OCI-M2 (cell line): ENCODE data around the gene DENND10.
A peak's percentile ranks its signal among the peaks of the same experiment; 100 is the strongest.

ENCODE experiments used
- DNase-seq: peaks from one replicate; lab custom pipeline; 2025; ENCODE audit not compliant: unreplicated experiment; lab: John Stamatoyannopoulos, UW

Gene DENND10, protein sequence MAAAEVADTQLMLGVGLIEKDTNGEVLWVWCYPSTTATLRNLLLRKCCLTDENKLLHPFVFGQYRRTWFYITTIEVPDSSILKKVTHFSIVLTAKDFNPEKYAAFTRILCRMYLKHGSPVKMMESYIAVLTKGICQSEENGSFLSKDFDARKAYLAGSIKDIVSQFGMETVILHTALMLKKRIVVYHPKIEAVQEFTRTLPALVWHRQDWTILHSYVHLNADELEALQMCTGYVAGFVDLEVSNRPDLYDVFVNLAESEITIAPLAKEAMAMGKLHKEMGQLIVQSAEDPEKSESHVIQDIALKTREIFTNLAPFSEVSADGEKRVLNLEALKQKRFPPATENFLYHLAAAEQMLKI

DNA sequence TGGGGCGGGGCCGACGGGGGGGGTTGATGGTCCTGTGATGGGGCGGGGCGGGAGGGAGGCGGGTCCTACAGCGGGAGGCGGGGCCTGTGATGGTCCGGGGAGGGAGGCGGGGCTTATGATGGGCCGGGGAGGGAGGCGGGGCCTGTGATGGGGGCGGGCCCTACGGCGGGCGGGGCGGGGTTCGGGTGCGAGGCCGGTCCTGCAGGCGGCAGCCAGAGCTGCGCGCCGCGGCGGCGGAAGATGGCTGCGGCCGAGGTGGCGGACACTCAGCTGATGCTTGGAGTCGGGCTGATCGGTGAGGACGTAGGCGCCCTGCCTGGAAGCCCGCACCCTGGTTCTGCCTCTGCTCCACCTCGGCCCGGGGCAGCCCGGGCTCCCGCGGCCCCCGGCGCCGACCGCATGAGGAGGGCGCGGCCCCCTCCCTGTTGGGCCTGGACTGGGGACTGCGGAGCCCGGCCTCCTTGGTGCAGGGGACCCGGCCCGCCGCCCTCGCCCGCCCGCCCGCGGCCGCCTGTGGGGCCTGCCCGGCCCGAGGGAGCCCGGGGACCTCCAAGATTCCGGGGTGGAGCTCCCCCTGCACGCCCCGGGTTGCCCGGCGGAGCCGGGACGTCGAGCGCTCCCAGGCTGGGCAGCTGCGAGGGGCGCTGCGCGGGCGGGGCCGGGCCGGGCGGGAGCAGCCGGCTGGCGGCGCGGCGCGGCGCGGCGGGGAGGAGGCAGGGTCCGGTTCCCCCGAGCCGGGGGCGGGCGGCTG is at the start of gene DENND10:
Gene DENND10, plus strand, starts transcription at position 211 of the 751 bp plus-strand sequence. Its CDS starts 30 bp downstream, at position 241.
- DNase-seq: no peak

DNA sequence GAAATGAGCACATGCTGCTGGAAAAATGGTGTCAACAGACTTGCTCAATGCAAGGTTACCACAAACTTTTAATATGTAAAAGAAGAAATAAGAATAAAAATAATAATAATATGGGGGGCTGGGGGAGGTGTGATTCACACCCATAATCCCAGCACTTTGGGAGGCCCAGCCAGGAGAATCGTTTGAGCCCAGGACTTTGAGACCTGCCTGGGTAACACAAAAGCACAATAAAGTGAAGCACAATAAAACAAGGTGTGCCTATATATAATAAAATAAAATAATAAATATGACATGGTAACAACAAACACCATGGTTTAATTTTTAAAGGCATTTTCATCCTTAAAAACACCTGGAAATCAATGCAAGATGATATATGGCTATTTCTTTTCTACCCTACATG is 48.4 kb upstream of the DENND10 start:
- no peak for DNase-seq

DNA sequence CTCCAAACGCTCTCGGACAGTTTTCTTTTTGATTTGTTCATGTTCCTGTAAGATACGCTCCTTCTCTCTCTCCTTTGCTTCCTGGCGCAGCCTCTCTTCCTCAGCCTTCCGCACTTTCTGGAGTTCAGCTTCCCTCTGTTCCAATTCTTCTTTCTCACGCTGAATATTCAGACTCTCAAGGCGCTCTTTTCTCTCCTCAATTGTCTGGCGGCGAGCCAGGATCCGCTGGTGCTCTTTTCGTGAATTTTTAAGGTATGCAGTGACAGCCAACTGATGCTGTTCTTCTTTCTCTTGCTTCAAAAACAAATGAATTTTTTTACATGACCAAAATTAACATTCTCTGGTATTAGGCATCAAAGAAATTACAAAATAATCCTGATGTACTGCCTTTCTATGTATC is 45.9 kb upstream of the DENND10 start:
- no peak for DNase-seq

DNA sequence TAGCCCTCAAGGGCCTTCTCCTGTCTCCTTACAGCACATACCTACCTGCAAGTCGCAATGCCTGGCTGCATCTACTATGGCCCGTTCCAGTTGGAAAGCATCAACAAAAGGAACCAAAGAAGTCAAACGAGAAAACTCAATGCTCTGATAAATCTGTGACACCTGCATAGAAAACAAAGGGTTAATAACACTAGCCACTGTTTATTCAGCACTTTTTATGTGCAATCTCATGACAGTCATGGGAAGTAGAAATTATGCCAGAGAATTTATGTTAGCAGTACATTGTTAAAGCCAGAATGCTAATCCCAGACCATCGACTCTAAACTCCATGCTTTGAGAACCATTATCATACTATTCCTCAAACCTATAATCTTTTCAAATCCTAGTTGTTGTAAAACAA is 44.4 kb upstream of the DENND10 start:
- no peak for DNase-seq

DNA sequence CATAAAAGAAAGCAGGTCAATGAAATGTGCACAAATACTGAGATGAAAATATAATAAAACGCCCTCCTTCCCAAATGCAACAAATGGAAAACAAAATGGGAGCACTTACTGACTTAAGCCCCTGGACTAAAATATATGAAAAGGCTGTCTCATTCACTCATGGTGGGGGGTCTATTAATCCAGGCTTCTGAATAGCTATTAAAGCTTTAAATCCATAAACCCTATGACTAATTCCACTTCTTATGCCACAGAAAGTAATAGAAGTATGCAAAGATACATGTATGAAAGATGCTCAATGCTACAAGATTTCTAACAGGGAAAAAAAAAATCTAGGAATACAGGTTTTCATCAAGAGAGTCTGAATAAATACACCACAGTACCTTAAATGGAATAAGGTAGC is 43.8 kb upstream of the DENND10 start:
- no peak for DNase-seq

DNA sequence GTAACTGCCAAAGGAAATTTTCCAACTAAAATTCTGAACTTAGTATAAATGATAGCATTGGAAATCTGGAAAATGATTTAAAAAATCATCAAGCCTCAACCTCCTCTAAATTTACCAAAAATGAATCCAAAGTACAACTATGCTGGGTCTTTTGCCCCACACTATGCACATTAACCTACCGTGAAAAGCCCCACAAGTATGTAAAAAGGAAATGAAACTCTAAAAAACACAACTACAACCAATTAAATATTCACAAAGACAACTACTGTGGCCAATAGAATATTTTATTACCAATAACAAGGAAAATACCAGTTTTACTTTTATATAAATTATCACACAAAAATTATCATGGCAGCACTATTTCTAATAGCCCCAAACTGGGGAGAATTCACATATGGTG is 42.6 kb upstream of the DENND10 start:
- no peak for DNase-seq

DNA sequence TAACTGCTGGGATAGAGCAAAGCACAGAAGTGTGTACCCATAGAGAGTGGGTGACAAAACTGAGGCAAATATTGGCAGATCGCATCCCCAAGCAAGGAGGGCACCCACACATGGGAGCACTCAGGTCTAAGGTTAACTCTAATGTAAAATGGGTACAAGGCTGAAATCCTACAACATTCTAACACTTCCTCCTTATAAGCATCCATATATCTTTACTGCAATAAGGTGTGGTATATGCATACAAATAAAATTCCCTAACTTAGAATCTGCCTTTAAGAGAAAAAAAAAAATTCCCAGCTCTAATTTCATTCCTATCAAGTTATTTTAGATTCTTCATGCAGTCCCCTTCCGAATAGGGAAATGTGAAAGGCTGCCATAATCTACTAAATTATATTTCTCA is 42.0 kb upstream of the DENND10 start:
- DNase-seq: no peak

DNA sequence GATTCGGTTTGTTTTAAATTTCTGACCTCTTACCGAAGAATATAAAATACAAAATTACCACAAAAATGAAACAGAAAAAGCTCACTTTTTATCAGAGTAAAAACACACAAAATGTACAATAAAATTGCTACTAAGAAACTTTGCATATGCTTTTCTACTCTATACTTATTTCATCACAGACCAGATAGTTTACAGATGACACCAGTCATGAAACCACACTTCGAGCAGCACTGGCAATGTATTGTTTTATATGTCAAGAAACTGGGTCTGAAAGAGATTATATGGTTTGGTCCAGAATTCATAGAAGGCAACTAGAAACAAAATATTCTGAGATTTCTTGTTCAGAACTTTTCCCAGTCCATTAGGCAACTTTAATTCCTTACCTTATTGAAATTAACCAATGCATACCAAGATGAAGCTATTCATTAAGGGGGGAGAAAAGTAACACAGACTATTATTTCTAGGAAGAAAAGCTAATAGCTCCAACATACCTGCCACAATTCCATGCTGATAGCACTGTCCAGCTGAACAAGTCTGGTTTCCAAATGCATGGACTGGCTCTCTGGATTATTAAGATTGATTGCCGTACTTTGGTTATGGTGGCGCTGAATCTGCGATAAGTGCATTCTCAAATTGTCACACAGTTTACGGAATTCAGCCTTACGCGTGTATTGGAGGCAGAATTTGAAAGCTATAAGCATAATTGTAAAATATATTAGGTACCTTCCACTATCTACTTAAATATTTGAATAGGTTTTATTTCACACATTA is 33.3 kb upstream of the DENND10 start:
- DNase-seq: no peak

DNA sequence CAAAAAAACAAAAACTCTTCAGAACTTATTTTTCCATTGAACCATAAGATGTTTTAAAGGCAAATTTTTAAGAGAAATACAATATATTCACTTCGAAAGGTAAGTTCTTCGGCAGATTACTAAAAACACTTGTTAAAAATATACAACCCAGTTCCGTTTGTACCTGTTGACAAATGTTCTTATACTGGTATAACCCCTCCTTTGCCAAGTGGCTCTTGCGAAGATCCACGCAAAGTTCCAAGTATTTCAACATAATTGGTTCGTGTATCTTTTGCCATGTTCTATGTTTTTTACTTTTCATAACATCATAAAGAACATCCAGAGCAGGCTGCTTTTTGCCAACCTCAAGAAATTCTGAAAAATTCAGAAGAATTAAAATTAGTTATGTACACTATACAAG is 30.3 kb upstream of the DENND10 start:
- no peak for DNase-seq

DNA sequence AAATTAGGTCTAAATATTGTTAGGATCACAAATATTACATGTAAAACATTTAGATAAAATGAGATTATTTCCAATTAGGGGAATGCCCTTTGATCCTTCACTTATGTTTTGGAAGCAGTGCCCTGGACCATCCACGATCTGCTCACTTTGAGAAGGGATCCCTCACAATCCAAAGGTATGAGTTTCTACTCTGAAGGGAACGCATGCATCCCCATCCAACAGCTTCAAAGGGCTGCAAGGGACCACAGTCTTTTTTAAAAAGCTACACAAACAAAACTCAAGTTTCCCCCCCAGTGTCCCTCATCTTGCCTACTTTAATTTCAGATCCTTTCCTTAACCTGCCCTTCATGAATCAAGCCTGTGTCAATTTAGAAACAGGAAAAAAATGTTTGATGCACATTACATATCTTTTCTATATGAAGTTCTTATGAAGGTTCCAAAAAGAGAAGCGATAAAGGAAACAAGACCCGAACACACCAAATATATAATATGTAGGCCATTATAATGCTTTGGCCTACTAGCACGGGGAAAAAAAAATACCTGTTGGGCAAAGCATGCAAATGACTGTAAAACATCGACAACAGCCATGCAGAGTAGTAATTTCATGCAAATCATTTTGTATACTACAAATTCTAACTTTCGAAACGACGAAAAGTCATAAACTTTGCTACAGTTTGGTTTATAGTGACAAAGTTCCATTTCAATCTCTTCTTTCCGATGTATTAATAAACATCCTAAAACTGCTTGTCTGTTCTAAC is 25.3 kb upstream of the DENND10 start:
- DNase-seq: no peak

DNA sequence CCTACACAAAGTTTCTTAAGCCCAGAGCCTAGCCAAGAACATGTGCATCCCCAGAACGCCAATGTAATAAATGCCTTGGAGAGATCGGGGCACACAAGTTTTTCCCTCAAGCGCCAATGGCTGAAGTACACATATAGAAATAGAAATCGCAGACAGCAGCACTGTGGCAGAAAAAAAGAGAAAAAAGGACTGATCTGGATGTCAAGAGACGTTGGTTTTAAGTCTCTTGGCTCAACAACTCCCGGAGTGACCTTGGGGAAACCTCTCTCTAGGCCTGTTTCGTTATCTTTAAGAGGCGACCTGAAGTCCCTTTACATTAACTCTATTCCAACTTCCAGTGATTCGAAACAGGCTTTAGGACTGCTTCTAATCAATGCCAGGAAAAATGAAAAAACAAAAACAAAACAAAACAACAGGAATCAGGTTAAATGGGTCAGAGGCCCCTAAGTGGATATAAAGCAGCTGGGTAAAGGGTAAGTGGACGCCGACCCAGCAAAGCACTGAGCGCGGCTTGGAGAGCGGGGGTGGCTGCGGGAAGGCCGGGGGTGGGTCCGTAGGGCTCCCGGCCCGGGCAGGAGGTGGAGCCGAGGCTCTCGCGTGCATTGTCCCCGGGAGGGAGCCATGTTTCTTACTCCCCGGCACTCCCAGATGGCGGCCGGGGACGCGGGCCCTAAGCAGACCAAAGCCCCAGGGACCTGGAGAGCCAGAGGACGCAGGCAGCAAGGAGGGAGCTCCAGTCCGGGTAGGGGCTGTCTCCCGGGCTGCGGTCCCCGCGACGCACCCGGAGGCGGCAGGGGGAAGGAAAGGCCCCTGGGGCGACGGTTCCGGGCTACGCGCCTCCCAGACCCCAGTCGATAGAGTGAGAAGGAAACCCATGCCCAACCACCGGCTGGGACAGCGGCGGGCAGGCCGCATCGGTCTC is 24.1 kb upstream of the DENND10 start:
- DNase-seq: no peak

DNA sequence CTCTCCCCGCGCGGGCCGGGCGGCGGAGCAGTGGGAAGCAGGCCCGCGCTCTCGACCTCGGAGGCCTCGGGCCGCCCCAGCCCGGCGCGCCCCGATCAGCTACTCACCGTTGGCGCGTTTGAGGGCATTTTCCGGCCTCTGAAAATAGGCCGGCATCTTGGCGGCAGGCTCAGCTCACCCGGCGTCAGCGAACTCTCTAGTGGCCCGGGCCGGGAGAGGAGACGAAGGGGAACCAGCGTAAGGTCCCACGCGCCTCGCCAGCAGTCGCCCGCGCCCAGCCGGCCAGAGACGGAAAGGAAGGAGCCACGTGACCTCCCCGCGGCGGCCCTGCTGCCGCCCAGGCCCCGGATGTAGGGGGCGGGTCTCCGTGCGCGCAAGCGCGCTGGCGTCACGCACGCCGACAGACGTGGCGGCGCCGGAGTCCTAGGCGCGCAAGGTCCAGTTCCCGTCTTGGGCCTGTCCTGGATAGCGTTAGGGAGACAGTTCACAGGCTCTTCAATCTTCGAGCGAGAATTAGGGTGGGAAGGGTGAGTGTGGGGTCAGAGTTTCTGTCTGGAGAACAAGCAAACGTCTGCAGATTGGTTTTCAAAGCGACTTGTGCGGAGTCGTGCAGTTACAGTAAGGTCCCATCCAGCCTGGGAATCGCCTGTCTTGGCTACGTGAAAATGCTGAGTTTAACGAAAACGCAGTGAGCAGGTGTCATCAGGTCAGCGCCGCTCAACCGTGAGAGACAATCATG is 23.2 kb upstream of the DENND10 start, which contains the start of gene EIF3A:
Gene EIF3A, minus strand, starts transcription at position 297 of the 739 bp plus-strand sequence. Its CDS starts 141 bp downstream, at position 156.
- DNase-seq: peak; percentile 49

DNA sequence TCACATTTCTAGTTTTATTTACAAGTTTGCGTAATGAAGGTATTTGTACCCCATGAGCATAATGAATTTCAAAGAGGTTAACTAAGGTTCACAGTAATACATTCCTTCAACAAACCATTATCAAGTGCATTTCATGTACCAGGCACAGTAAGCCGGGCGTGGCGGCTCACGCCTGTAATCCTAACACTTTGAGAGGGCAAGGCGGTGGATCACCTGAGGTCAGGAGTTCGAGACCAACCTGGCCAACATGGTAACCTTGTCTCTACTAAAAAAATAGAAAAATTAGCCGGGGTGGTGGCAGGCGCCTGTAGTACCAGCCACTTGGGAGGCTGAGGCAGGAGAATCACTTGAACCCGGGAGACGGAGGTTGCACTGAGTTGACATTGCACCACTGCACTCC is 19.0 kb upstream of the DENND10 start:
- no peak for DNase-seq

DNA sequence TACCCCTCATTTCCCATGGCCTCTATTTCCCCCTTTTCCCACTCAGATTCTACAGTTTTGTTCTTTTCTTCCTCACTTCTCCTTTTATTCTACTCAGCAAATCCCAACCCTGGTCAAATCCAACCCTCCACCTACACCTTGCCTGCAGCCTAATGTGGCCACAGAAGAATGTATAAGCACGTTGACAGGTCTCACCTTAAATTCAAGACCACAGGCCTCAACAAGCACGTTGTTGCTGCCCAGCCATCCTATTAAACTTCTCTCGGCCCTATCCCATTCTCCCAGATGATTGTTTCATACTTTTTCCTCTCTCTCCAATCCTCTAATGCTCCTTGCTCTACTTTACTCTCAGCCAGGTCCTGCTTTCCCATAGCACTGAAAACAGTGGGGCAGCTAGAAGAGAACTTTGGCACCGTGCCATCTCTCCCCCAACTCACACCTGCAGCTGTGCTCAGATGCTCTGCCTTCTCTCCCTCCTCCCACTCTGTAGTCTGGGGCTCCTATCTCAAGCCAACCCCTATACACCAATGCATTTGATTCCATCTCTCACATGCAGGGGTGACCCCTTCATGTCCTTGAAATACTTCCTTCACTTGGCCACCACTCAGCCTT is 16.5 kb upstream of the DENND10 start:
- no peak for DNase-seq

DNA sequence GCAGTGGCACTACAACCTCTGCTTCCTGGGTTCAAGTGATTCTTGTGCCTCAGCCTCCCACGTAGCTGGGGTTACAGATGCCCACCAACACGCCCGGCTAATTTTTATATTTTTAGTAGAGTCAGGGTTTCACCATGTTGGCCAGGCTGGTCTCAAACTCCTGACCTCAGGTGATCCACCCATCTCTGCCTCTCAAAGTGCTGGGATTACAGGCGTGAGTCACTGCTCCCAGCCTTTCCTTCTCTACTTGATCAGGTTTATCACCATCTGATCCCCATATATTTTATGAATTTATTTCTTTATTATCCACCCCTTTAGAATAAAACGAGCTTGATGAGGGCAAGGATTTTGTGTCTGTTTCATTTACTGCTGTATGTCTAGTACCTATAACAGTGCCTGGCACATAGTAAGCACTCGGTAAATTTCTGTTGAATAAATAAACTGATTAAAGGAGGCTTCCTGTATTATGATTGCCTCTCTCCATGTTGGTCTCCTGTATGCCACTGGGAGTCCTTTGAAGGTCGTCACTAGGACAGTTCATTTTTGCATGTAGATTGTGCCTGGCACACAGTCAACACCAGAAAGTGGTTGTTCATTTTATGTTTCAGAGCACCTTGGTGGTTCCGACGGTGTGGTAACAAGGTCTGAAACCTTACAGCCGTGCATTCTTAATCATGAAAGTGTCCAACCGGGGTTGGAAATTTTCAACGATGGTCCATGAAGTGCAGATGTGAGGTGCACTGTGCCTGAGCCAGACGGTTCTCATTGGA is 13.7 kb upstream of the DENND10 start:
- no peak for DNase-seq

DNA sequence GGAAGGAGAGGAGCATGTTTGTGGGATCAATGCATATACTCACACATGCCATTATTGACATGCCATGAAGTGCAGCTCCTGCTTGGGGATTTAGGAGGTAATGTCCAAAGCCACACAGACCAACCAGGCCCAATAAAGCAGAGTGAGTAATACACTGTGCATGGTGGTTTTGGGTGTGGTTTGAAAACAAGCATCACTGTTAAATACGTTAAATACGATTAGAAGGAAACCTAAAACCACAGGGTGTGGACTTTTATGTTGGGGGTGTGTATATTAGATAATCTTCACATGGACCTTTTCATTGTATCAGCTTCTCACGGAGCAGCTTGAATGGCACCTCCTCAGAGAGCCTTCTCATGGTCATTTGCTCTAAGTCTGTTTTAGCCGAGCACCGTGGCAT is 12.9 kb upstream of the DENND10 start:
- DNase-seq: peak; percentile 66

DNA sequence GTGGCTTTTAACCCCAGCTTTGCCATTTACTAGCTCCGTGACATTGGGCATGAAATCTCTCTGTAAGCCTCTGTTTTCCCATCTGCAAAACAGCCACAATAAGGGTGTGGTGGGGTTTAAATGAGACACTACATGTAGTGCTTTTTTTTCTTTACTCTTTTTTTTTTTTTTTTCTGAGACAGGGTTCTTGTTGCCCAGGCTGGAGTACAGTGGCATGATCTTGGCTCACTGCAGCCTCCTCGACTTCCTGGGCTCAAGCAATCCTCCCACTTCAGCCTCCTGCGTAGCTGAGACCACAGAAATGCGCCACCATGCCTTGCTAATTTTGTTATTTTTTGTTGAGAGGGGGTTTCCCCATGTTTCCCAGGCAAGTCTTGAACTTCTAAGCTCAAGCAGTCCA is 8.3 kb upstream of the DENND10 start:
- no peak for DNase-seq
